ENCODE measurements around the gene COLQ.
"Not testable (repeated sequence)": the region's sequence is repeated elsewhere in the genome, so short reads cannot be mapped to it uniquely, and the experiment has no call there.

COLQ gene

DNA sequence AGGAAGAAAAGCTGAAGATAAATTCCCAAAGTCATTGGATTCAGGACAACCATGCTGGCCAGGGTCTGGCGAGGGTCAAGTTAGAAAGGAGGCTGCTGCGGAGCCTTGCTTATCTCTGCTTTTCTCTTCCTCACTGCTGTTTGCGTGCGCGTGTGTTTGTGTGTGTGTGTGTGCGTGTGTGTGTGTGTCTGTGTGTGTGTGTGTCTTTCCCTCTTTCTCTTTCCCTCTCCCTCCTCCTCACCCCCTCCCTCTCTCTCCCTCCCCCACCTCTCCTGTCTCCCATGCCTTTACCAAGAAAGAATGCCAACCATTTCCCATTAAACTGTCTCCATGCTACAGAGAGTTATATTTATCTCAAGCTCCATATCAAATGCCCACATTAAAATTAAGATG, at the start of gene COLQ:
TSS of gene COLQ (minus strand) at position 134 of the 393 bp plus-strand sequence. CDS start at position 53, 81 bp downstream.
- no peak for DNase-seq

DNA sequence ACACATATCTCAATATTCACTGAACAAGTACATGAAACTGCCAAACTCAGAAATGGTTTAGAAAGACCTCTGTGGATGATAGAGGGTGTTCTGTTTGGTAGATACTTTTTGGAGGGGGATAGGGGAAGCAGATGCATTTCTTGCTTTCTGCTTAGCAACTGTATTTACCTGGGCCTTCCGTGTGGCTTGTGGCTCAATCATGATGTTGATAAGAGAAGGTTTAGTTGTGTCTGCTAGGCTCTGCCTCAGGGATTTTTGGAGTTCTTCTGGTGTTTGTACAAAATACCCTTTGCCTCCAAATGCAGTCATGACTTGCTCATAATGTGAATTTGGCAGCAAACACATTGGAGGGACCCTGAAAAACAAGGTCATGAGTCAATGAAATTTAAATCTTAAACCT, 41.7 kb upstream of the COLQ start:
- DNase-seq = no peak

DNA sequence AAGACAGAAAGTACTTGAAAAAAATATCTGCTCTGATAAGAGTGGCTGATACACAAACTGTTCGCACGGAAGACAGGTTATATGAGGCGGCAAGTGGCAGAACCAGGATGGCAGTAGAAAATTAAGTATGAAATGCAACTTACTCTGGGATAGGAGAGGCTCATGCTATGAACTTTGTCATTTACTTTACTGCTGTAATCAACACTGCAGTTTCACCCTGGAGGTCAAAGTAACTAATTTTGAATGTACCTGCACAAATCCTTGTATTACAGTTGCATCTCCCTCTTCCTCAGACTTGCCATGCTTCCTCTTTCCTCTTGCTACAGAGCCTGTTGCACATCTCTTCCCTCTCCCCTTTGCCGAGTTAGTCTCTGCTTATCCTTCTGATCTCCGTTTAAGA, 41.1 kb upstream of the COLQ start:
- no peak for DNase-seq

DNA sequence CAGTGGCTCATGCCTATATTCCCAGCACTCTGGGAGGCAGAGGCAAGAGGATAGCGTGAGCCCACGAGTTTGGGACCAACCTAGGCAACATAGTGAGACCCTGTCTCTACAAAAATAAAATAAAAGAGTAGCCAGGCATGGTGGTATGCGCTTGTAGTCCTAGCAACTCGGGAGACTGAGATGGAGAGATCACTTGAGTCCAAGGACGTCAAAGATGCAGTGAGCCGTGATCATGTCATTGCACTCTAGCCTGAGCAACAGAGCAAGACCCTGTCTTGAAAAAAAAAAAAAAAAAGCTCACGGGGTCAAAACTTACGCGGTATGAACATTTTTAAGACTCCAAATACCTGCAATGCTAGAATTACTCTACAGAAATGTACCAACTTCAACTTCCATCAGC, 37.1 kb upstream of the COLQ start:
- DNase-seq = no peak

DNA sequence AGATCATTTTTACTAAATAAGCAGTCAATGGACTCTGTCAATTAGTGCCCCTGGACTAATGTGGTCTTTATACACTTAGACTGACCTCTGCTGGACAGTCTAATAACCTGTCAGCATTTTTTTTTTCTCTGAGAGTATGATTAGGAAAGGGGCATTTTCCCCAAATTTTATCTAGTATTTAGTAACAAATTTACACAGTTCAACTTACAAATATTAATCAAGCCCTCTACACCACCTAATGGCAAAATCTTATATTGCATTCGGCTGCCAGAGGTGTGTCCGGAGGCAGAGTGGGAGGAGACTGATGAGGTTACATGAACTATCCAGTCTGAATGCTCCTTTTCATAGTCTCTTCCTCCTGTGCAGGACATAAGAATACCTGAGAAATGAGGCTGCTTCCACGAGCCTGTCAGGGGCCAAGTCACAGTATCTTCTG, 36.0 kb upstream of the COLQ start:
- DNase-seq = peak; percentile 45

DNA sequence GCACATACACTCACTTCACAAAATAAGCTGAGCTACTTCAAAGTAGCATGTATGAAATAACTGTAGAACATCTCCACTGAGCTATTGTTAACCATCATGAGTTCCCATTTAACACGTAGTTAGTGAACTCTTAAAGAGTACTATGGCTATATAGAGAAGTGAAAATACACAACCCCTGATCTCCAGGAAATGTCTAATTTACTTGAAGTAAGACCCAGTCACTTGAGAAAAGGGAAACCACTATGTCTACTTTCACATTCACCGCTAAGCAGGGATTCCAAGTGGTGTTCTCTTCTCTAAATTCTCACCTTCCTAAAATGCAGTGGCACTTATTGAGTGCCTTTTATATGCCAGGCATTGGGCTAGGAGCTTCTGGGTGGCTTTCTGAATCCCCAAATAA, 35.0 kb upstream of the COLQ start:
- no peak for DNase-seq

DNA sequence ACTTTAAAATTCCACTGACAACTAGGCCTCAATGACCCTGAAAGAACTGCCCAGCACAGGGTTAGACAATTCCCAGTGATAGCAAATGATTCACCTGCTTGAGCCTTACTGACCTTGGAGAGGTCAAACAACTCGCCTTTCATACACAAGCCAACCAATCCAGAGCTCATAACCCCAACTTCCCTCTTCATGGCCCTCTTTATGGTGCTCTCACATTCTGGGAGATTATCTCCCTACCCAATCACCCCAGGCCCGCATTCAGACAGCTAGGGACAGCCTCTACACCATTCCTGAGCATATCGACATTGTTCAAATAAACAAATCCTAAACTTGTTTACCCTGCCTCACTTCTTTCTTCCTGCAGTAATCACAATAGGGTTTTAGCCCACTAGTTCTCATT, 32.2 kb upstream of the COLQ start:
- DNase-seq = no peak

DNA sequence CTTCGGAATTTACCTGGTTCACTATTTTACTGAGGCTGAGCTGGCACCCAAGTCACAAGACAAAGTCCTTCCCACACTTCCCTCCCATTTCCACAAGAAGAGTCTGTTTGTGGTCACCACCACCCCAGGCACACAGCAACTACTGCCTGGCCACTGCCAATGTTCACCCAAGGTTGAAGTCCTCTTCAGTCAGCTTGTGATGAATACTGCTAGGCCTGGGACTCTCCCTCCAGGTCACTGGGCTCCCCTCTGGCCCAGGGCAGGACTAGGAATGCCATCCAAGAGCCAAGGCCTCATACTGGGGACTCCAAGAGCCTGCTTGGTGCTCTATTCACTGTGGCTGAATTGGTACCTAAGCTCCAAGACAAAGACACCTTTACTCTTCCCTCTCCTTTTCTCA, 30.4 kb upstream of the COLQ start:
- no peak for DNase-seq

DNA sequence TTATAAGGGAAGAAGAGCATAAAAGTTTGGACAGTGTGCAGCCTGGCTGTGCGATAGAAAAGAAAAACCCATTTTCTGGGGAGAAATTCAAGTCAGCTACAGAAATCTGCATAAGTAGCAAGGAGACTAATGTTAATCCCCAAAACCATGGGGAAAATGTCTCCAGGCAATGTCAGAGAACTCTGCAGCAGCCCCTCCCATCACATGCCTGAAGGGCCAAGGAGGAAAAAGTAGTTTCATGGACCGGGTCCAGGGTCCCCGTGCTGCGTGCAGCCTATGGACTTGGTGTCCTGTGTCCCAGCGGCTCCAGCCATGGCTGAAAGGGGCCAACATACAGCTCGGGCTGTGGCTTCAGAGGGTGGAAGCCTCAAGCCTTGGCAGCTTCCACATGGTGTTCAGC, 28.3 kb upstream of the COLQ start:
- no peak for DNase-seq

DNA sequence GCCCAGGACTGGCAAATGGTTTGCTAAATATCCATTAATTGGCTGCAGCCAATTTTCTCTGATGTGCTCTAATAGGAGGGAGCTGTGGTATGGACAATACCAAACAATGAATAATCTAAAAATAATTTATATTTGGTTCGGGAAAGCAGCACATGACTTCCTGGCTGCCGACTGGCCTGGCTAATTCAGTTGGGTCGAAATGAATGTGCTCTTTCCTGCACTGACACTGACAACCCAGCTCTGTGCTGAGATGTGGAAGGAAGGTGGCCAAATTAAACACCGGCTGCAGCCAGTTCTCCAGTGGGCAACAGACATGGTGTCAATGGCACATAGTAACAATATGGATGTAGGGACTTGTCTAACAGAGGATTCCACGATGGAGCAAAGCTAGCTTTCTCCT, 21.1 kb upstream of the COLQ start:
- no peak for DNase-seq

DNA sequence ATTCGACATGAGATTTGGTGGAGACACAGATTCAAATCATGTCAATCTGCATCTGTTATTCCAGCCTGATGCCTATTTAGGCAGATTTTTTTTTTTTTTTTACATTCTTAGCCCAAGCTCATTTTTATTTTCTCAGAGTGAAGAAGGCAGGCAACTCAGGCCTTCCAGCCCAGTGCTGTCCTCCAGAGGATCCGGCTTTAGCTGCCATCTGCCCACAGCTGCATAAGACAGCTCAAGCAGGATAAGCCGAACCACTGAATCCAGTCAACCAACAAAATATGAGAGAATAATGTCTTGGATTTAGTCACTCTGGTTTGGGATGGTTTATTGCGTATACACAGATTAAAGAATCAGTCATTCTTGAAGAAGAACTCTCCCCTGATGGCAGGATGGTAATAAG, 19.9 kb upstream of the COLQ start:
- DNase-seq = no peak

DNA sequence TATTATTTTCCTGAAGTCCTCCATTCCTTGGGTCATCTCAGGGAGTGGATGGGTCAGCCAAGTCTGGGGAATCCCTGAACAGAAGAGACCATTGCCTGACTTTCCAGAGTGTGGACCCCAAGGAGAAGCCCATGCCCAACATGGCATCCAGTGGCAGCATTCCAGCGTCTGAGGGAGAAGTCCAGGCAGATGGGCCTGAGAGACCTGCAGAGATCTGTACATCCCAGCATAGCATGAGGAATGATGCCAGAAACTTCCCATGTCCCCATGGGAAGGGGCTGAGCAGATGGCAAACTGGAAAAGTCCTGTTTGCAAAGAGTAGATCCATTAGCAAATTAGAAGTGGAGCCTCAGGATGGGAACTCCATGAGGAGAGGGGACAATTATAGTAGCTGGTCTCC, 17.6 kb upstream of the COLQ start:
- DNase-seq = no peak

DNA sequence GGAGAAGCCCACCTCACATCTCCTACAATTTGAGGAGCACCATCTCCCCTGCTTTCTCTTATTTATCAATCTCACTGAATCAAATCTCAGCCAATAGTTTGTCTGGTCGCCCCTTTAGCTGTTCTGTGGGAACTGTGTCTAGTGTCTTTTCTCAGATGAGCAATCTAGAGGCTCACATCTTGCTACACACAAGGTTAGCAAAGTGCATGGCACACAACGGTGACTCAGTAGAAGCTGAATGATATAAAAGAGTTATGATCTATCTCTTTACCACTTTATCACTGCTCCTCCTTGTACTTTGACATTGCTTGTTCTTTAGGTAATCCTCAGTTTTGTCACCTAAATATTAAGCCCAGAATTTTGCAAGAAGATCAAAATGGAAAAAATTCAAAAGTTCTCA, 16.8 kb upstream of the COLQ start:
- no peak for DNase-seq

DNA sequence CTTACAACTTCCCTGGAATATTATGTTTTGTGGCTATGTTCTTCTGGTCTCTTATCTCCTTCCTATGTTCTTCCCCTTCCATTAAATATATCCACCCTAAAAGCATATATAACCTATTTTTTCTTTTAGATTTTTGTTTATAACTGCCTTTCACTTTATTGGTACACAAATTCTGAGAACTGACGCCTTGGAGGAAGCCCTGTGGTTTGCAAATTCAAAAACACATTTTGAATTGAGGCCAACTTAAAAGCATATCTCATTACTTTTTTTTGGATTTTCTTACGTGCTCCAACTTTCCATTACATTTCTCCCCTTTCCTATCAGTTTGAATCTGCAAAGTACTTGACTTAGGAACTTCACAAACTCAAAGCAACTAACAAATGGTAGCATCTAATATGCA, 15.3 kb upstream of the COLQ start:
- no peak for DNase-seq

DNA sequence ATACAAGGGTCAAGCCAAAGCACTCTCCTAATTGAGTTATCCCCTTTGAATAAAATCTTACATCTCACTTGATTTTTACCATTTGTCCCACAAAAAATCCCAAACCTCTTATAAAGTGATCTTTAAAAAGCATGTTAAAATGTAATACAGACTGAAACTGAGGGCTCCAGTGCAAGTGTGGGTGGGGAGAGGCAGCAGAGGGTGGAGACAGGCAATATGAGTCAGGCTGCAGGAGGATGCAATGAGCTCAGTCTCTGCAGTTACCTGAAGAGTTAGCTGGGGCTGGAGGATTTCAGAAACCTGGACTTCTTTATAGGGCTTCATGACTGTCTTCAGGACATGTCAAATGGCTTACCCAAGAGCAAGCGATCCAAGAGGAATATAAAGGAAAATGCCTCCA, 14.2 kb upstream of the COLQ start:
- DNase-seq = no peak

DNA sequence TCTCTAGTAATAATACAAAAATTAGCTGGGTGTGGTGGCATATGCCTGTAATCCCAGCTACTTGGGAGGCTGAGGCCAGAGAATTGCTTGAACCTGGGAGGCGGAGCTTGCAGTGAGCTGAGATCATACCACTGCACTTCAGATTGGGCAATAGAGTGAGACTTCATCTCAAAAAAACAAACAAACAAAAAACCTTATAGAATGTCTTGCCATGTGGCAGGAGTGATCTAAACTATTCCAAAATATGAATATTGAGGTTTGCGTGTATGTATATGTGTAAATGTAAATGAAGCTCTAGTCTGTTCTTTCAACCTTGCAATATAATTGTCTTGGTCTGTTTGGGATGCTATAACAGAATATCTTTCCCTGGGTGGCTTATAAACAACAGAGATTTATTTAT, 11.1 kb upstream of the COLQ start:
- not testable (repeated sequence) for DNase-seq

DNA sequence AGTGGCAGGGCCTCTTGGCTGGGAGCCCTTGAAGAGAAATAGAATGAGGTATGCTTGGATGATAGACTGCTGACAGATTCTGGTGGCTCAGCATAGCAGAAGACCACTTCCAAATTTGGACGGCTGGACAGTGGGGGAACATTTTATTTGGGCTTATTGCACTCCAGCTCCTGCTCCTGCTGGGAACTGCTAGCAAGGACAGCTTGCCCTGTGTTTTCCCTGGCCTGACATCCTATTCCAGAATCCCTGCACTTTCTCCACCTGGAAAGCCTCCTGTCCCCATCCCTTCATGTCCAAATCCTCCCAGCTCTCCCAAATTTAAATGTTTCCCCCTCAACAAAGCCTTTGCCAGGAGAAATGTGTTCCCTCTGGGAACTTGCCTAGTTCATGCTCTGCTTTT, 9.8 kb upstream of the COLQ start:
- DNase-seq = no peak

DNA sequence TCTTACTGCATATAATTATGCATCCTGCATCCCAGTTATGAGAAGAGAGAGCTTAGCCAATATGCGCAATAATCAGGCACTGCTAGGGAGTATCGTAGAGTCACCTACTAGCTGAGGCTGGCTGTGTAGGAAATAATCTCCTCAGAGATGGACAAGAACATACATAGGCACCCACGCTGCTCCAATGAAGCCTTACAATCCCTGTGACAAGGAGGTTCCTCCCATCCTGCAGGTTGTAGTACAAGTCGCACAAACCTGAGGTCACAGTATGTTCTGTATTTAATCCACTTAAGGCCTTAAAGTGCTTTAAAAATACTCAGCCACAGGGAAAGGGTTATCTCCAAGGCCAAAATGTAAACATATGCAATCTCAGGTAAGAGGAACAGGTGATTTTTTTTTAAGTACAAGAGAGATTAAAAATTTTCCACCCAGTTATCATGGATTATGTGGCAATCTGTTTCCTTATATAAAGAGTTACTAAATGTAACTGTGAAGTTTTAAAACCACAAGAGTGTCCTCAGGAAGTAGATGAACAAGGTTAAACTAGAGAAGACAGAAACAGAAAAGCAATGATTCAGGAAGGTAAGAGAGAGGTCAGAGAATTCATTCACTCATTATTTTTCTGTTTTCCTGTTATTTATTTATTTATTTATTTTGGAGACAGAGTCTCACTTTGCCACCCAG, 7.5 kb upstream of the COLQ start:
- DNase-seq = no peak

DNA sequence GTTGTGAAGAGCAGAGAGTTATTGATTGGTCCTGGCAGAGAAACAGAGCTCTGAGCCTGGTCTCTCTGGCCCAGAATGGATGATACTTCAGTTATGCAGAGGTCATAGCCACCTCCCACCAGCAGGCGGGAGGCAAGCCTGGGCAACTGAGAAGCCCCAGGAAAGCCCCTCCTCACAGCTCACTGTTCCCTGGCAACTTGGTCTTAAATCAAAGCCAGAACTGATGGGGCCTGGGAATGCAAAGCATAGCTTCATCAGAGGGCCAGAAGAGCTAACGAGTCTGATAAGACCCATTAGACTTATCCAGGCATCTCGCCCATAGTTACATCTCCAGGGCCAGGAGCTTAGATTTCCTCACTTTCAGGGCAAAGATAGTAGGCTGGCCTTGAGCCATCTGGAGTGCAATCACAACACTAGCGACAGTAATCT, 5.5 kb upstream of the COLQ start:
- DNase-seq = no peak

DNA sequence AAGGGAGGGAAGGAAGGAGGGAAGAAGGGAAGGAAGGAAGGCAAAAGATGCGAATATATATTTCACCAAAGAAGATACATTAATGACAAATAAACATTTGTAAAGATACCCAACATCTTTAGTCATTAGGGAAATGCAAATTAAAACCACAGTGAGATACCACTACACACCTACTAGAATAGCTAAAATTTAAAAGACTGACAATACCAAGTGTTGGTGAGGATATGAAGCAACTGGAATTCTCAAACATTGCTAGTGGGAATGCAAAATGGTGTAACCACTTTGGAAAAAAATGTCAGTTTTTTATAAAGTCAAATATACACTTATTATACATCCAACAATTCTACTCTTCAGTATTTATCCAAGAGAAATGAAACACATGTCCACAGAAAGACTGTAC, 4.3 kb upstream of the COLQ start:
- DNase-seq = no peak

DNA sequence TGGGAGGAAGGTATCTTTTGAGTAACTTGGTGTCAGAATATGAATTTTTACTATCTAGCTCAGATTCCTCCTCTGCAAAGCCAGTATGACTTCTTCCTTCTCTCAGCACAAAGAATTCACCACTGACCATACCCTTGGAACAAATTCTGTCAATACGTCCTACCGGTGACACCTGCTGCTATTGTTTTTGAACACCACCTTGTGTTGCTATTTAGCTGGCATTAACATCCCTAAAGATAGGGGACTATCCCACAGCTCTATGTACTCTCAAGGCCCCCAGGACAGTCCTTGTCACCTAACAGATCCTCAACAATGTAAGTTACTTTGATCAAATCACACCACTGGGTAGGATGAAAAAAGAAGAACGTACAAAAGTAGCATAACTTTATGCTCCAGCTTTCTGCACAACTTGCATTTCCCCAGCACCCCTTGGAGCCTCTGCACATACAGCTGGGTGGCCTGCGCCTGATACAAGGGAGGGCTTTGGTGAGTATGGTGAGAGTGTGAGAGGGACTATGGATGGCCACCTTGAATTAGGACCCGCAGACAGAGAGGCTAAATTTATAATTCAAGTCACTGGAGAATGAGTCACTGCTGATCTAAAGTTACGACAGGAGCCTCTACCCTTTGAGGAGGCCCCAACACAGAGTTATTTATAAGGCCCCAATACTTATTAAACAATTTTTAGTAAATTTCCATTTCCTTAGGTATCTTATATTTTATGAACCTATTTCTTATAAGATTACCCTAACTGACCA, 2.3 kb upstream of the COLQ start:
- no peak for DNase-seq

DNA sequence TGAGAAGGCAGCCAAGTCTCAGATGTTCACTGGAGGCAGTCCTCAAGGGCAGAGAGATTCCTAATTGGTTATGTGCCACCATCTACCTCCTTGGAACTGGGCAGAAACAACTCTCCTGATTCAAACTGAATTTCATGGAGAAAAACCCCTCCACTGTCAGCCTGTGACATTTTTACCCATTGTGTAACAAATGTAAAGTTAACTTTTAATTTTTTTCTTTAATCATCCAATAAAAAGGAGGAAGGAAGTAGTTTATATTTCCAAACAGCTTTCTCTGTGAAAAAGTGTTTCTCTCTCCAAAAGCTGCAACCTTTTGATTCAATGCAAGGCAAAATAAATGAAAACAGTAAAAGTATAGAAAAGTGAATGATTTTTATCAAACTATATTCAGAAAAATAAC, 510 bp upstream of the COLQ start:
- no peak for DNase-seq

DNA sequence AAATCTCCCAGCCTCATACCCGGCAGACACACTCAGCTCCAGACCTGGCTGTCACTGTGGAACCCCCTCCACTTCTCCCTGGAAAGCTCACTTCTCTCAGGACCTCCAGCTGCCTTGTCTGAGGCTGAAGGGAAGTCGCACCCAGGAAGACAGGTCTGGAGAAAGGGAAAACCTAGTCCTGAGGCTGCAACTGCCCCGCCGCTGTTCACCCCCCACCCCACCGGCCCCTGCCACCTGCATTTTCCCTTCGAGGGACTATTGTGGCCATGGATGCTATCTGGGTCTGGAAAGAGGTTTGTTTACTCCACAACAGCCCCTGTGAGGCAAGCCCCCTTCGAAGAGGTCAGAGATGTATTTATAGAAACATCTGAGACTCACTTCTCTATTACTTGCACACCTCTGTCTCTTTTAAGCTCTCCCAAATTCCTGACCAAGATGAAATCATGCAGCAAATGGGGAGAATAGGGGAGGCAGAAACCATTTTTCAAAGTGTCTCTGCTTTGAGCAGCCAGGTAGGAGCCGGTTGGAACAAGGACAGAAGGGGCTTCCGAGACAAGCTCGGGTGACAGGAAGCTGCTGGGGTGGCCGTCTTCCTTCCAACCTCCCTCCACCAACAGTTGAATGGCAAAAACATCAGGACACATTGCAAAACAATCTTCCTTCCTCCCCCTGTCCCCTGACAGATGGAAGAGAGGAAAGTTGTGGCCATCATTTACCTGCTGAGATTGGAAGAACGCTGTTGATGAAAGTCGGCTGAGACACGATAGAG, 518 bp downstream of the COLQ start:
- DNase-seq = no peak

DNA sequence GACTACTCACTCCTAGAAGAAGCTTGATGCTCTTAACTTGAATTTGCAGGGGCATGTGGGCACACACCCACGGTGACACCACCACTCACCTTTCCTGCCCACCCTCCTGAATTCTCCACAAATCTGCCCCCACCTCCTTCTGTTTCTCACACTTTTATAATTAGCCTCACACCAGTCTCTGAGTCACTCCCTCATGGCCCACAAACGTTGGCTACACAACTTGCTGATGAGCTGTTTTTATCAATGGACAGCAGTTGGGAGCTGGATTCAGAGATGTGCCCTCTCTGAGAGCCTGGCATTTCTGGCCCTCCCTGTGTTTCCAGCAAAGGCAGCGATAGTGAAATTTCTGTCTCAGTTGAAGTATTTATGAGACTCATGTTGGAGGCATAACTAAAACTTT, 1.3 kb downstream of the COLQ start:
- DNase-seq = no peak
